Hepatocyte (in vitro differentiated cells): Measurements from ENCODE around the gene SCAF1. TPM values are rescaled to one million over a fixed set of nuclear protein-coding genes. Genes with fewer than 3 reads are reported as not detected.

Experiments used
- DNase-seq: peaks from one replicate; pipeline ENCODE4 v3.0.0-alpha.2; 2016; ENCODE audit warnings: low spot score
- H2AFZ ChIP-seq: fragments of 200-600 bp; sonication (generic); 2 replicates; pipeline ENCODE4 v1.6.0; 2016; ENCODE audit warnings: antibody characterized with exemption, mild to moderate bottlenecking
- H3K27ac ChIP-seq: fragments of 200-600 bp; sonication (generic); 2 replicates; pipeline ENCODE4 v1.5.1; 2016; ENCODE audit warnings: mild to moderate bottlenecking
- H3K27me3 ChIP-seq: fragments of 200-600 bp; sonication (generic); 2 replicates; pipeline ENCODE4 v1.6.1; 2016
- H3K36me3 ChIP-seq: fragments of 200-600 bp; sonication (generic); replicated peaks from 2 replicates; pipeline ENCODE4 v1.5.1; 2016; ENCODE audit warnings: low read depth; ENCODE audit not compliant: insufficient read depth
- H3K4me1 ChIP-seq: fragments of 200-600 bp; sonication (generic); 2 replicates; pipeline ENCODE4 v1.5.1; 2016; ENCODE audit warnings: mild to moderate bottlenecking, moderate library complexity; ENCODE audit not compliant: insufficient read depth
- H3K4me2 ChIP-seq: fragments of 200-600 bp; sonication (generic); 2 replicates; pipeline ENCODE4 v1.6.0; 2016
- H3K4me3 ChIP-seq: fragments of 200-600 bp; sonication (generic); 2 replicates; pipeline ENCODE4 v1.5.1; 2016; ENCODE audit warnings: mild to moderate bottlenecking
- H3K79me2 ChIP-seq: fragments of 200-600 bp; sonication (generic); 2 replicates; pipeline ENCODE4 v1.6.0; 2017; ENCODE audit warnings: mild to moderate bottlenecking
- H3K9me2 ChIP-seq: fragments of 200-600 bp; sonication (generic); replicated peaks from 2 replicates; pipeline ENCODE4 v1.6.0; 2017; ENCODE audit warnings: mild to moderate bottlenecking; ENCODE audit not compliant: insufficient read depth
- H3K9me3 ChIP-seq: fragments of 200-600 bp; sonication (generic); 2 replicates; pipeline ENCODE4 v1.5.1; 2016; ENCODE audit warnings: low read depth, mild to moderate bottlenecking
- H4K20me1 ChIP-seq: fragments of 200-600 bp; sonication (generic); 2 replicates; pipeline ENCODE4 v1.6.0; 2016; ENCODE audit warnings: mild to moderate bottlenecking; ENCODE audit not compliant: insufficient read depth, poor library complexity, severe bottlenecking
- EZH2 ChIP-seq: fragments of 200-600 bp; sonication (generic); IDR thresholded peaks from 2 replicates; pipeline ENCODE4 v1.6.1; 2016; ENCODE audit warnings: antibody characterized with exemption, mild to moderate bottlenecking, borderline replicate concordance
- EZH2phosphoT487 ChIP-seq: fragments of 200-600 bp; sonication (generic); IDR thresholded peaks from one replicate; pipeline ENCODE4 v1.6.1; 2018; ENCODE audit warnings: antibody characterized with exemption, mild to moderate bottlenecking, low read depth, moderate library complexity; ENCODE audit not compliant: unreplicated experiment, severe bottlenecking
- WGBS: methylation state at CpG from one replicate; pipeline ENCODE4 v1.1.6; 2016; ENCODE audit warnings: low lambda C conversion rate; ENCODE audit errors: missing lambda C conversion rate; 5-methylcytosine and 5-hydroxymethylcytosine counted together
- polyA plus RNA-seq: library from polyadenylated mRNA; unstranded; fragments of >200 nt; fragmentation: Nextera tagmentation; extraction: Ambion mirVana; gene quantifications from 2 replicates; pipeline ENCODE4 v1.2.1, GENCODE V29; 2016
- total RNA-seq: library from RNA; depleted of rRNA; stranded (reverse); fragments of >200 nt; gene quantifications from 2 replicates; pipeline ENCODE4 v1.2.3, GENCODE V29; 2014
- TF ChIP-seq, protein P1 (sequence below): fragments of 200-600 bp; sonication (generic); IDR thresholded peaks from 2 replicates; pipeline ENCODE4 v1.5.1; 2016; ENCODE audit warnings: antibody characterized with exemption, mild to moderate bottlenecking; ENCODE audit not compliant: poor library complexity

SCAF1 gene
- total and polyA plus RNA-seq, 2 experiments from 2014 or later = 12.6 to 18.6 TPM

DNA sequence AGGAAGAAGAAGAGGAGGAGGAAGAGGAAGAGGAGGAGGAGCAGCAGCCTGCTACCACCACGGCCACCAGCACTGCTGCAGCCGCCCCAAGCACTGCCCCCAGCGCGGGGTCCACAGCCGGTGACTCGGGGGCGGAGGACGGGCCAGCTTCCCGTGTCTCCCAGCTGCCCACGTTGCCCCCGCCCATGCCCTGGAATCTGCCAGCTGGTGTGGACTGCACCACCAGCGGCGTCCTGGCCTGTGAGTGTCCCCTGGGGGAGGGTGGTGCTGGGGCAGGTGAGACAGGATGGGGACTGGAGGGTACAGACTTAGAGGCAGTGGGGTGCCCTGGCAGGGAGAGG lies 11.4 kb downstream of the SCAF1 start:
- H3K9me2 ChIP-seq = no peaks in the 10 kb centered on the region
- WGBS = 100% methylated on average over 9 of the region's 13 CpGs
- peaks cover 10% of the 10 kb centered on the region for H3K79me2 ChIP-seq
- H3K4me3 ChIP-seq = no peak overlapping the region
- H3K27ac ChIP-seq = no peak overlapping the region
- H3K36me3 ChIP-seq = no peaks in the 10 kb centered on the region
- no peak overlapping the region for H2AFZ ChIP-seq
- no peaks in the 10 kb centered on the region for H3K9me3 ChIP-seq
- no peak for TF ChIP-seq EZH2phosphoT487
- TF ChIP-seq EZH2 = no peak
- TF ChIP-seq, protein P1, sequence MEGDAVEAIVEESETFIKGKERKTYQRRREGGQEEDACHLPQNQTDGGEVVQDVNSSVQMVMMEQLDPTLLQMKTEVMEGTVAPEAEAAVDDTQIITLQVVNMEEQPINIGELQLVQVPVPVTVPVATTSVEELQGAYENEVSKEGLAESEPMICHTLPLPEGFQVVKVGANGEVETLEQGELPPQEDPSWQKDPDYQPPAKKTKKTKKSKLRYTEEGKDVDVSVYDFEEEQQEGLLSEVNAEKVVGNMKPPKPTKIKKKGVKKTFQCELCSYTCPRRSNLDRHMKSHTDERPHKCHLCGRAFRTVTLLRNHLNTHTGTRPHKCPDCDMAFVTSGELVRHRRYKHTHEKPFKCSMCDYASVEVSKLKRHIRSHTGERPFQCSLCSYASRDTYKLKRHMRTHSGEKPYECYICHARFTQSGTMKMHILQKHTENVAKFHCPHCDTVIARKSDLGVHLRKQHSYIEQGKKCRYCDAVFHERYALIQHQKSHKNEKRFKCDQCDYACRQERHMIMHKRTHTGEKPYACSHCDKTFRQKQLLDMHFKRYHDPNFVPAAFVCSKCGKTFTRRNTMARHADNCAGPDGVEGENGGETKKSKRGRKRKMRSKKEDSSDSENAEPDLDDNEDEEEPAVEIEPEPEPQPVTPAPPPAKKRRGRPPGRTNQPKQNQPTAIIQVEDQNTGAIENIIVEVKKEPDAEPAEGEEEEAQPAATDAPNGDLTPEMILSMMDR = no peak
- H3K4me2 ChIP-seq = no peak overlapping the region
- H3K27me3 ChIP-seq = no peaks in the 10 kb centered on the region
- H3K4me1 ChIP-seq = no peaks in the 10 kb centered on the region
- no peaks in the 10 kb centered on the region for H4K20me1 ChIP-seq
- no peak for DNase-seq

DNA sequence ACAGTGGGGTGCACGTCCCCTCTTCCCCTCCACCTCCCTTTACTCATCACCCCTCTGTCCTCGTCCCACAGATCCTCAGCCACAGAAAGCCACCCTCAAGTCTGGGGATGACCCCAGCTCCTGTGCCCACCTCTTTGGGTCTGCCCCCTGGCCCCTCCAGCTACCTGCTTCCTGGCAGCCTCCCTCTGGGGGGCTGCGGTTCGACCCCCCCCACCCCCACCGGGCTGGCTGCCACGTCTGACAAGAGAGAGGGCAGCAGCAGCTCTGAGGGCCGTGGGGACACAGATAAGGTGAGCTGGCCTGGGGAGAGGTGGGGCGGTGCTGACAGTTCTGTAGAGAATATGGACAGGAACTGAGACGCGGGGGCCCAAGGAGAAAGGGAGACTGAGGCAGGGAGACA lies 12.6 kb downstream of the SCAF1 start:
- WGBS = 94% methylated on average over 10 of the region's 10 CpGs
- Histone ChIP-seq H4K20me1 (no peaks in the 10 kb centered on the region), H2AFZ (no peak overlapping the region), H3K9me2 (no peaks in the 10 kb centered on the region), H3K4me2 (no peak overlapping the region), H3K4me1 (no peaks in the 10 kb centered on the region), H3K27me3 (no peaks in the 10 kb centered on the region), H3K4me3 (no peak overlapping the region), H3K36me3 (no peaks in the 10 kb centered on the region), H3K27ac (no peak overlapping the region), H3K9me3 (no peaks in the 10 kb centered on the region), H3K79me2 (peaks cover 3% of the 10 kb centered on the region)
- TF ChIP-seq EZH2phosphoT487 (no peak), EZH2 (no peak)
- TF ChIP-seq, protein P1 = no peak
- DNase-seq = no peak

DNA sequence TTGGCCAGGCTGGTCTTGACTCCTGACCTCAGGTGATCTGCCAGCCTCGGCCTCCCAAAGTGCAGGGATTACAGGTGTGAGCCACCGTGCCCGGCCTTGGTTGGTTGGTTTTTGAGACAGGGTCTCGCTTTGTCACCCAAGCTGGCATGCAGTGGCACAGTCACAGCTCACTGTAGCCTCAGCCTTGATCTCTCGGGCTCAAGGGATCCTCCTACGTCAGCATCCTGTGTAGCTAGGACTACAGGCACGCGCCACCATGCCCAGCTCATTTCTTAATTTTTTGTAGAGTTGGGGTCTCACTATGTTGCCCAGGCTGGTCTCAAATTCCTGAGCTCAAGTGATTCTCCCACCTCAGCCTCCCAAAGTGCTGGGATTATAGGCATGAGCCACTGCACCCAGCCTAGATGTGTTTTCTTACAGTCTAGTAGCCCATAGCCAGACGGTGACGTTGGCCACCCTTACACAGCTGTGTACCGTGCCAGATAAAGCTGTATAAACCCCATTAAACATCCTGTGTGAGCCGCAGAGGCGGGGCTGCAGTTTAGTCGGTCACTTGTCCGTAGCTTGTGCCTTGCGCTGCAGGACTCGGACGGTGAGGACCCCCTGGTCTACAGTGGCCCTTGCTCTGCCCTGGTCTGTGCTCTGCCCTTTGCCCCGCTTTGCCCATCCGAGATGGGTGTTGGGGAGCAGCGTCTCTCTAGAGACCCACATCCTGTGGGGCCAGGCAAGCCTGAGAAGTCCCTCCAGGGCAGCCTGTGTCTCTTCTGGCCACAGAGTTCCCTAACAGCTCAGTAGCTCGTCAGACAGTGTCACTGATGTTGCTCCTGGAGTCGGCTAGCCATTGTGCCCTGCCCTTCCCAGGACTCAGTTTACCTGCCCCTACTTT lies 13.8 kb downstream of the SCAF1 start:
- Histone ChIP-seq H3K4me3 (no peak overlapping the region), H4K20me1 (no peaks in the 10 kb centered on the region), H3K9me2 (no peaks in the 10 kb centered on the region), H3K36me3 (no peaks in the 10 kb centered on the region), H3K4me2 (no peak overlapping the region), H3K4me1 (no peaks in the 10 kb centered on the region), H3K9me3 (no peaks in the 10 kb centered on the region), H3K27ac (no peak overlapping the region), H2AFZ (no peak overlapping the region), H3K79me2 (no peaks in the 10 kb centered on the region), H3K27me3 (no peaks in the 10 kb centered on the region)
- WGBS = 95% methylated on average over 23 of the region's 23 CpGs
- DNase-seq = no peak
- TF ChIP-seq EZH2phosphoT487 = no peak

- no peak for DNase-seq
- Histone ChIP-seq H2AFZ (no peak overlapping the region), H3K27me3 (no peaks in the 10 kb centered on the region), H3K27ac (no peak overlapping the region), H3K9me3 (no peaks in the 10 kb centered on the region), H3K4me2 (no peak overlapping the region), H3K4me3 (no peak overlapping the region), H3K9me2 (no peaks in the 10 kb centered on the region), H3K79me2 (no peaks in the 10 kb centered on the region), H3K36me3 (no peaks in the 10 kb centered on the region), H3K4me1 (no peaks in the 10 kb centered on the region), H4K20me1 (no peaks in the 10 kb centered on the region)
- 92% methylated on average over 17 of the region's 17 CpGs for WGBS
- TF ChIP-seq EZH2phosphoT487 = no peak
- TF ChIP-seq, protein P1 = no peak
- TF ChIP-seq EZH2 = no peak
Observed at GRCh38 chr19:49656456-49657109, 14.6 kb downstream of the SCAF1 start.
